GM23338 (cell line): ENCODE results near the gene CSPG5.

Experiments used
- CREB1 ChIP-seq: fragments of 250-450 bp; sonication (Bioruptor Pico); IDR thresholded peaks from 2 replicates; pipeline ENCODE4 v1.5.0; 2020; ENCODE audit warnings: low read depth, mild to moderate bottlenecking, moderate library complexity
- EZH2 ChIP-seq: fragments of 200-600 bp; sonication (generic); IDR thresholded peaks from one replicate; pipeline ENCODE4 v1.8.0; 2017; ENCODE audit warnings: antibody characterized with exemption, mild to moderate bottlenecking, low read depth; ENCODE audit not compliant: unreplicated experiment
- EZH2phosphoT487 ChIP-seq: fragments of 200-600 bp; sonication (generic); IDR thresholded peaks from one replicate; pipeline ENCODE4 v1.8.1; 2018; ENCODE audit warnings: antibody characterized with exemption; ENCODE audit not compliant: unreplicated experiment
- POLR2AphosphoS5 ChIP-seq: IDR thresholded peaks from 2 replicates; pipeline ENCODE4 v1.6.1; 2016; ENCODE audit warnings: antibody characterized with exemption, low read depth
- STAT1 ChIP-seq: IDR thresholded peaks from one replicate; pipeline ENCODE4 v1.6.1; 2016; ENCODE audit warnings: antibody characterized with exemption; ENCODE audit not compliant: unreplicated experiment
- ZNF114 ChIP-seq: fragments of 250-450 bp; sonication (Bioruptor Pico); IDR thresholded peaks from 2 replicates; pipeline ENCODE4 v1.5.0; 2020; ENCODE audit warnings: mild to moderate bottlenecking, moderate library complexity
- ZNF331 ChIP-seq: fragments of 250-450 bp; sonication (Bioruptor Pico); IDR thresholded peaks from 2 replicates; pipeline ENCODE4 v1.5.0; 2020; ENCODE audit warnings: low read depth, mild to moderate bottlenecking, moderate library complexity
- TF ChIP-seq, protein P1 (sequence below), 2 experiments: fragments of 200-600 bp in 1 of 2; sonication (generic) in 1 of 2; conservative IDR thresholded peaks; 2 replicates each; pipeline versions ENCODE4 v1.5.1 to v1.6.1; 2016 to 2017; ENCODE audit warnings: antibody characterized with exemption in 2 of 2, low read depth in 2 of 2, mild to moderate bottlenecking in 2 of 2, moderate library complexity in 1 of 2
- TF ChIP-seq, protein P2 (sequence below): IDR thresholded peaks from 2 replicates; pipeline ENCODE4 v1.6.1; 2016; ENCODE audit warnings: antibody characterized with exemption
- TF ChIP-seq, protein P3 (sequence below): IDR thresholded peaks from one replicate; pipeline ENCODE4 v1.6.1; 2018; ENCODE audit warnings: antibody characterized with exemption; ENCODE audit not compliant: unreplicated experiment

DNA sequence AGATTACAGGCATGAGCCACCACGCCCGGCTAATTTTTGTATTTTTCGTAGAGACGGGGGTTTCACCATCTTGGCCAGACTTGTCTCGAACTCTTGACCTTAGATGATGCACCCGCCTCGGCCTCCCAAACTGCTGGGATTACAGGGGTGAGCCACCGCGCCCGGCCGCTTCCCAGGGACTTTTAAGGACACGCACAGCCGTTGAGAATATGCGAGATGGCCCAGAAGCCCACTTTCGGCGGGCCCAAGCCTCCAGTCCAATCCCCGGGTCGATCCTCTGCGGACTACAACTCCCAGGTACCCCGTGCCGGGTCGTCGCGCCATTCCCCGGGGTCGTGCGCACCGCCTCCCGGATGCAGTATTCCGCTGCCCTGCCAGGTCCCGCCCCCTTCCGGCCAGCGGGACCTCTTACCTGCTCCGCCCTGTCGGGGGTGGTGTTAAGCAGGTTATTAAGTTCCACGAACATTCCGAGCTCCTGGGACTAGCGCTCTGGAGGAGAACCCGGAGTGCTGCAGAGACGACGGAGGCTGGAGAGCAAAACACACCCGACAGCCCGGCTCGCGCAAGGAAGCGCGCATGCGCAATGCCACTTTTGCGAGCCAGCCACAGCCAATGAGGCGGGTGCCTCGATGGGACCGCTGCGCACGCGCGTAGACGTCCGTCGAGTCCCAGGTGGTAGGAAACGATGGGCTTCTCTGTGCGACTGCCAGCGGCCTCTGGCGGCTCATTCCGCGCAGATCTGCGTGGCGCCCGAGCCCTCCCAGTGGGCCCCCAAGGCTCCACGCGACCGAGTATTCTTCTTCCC is 65.3 kb downstream of the CSPG5 start, which contains the start of gene ELP6:
- TF ChIP-seq, protein P1, sequence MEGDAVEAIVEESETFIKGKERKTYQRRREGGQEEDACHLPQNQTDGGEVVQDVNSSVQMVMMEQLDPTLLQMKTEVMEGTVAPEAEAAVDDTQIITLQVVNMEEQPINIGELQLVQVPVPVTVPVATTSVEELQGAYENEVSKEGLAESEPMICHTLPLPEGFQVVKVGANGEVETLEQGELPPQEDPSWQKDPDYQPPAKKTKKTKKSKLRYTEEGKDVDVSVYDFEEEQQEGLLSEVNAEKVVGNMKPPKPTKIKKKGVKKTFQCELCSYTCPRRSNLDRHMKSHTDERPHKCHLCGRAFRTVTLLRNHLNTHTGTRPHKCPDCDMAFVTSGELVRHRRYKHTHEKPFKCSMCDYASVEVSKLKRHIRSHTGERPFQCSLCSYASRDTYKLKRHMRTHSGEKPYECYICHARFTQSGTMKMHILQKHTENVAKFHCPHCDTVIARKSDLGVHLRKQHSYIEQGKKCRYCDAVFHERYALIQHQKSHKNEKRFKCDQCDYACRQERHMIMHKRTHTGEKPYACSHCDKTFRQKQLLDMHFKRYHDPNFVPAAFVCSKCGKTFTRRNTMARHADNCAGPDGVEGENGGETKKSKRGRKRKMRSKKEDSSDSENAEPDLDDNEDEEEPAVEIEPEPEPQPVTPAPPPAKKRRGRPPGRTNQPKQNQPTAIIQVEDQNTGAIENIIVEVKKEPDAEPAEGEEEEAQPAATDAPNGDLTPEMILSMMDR (conservative IDR thresholded peaks at IDR 0.05; ENCODE audit: low read depth in 2 of 2), result peak; percentile 46 to 84; a peak in 3 of 4 replicates
- TF ChIP-seq, protein P2, sequence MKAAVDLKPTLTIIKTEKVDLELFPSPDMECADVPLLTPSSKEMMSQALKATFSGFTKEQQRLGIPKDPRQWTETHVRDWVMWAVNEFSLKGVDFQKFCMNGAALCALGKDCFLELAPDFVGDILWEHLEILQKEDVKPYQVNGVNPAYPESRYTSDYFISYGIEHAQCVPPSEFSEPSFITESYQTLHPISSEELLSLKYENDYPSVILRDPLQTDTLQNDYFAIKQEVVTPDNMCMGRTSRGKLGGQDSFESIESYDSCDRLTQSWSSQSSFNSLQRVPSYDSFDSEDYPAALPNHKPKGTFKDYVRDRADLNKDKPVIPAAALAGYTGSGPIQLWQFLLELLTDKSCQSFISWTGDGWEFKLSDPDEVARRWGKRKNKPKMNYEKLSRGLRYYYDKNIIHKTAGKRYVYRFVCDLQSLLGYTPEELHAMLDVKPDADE, result peak; percentile 94
- peak; percentile 86 for TF ChIP-seq POLR2AphosphoS5
- TF ChIP-seq EZH2phosphoT487, result no peak
- TF ChIP-seq EZH2, result no peak
- TF ChIP-seq, protein P3, sequence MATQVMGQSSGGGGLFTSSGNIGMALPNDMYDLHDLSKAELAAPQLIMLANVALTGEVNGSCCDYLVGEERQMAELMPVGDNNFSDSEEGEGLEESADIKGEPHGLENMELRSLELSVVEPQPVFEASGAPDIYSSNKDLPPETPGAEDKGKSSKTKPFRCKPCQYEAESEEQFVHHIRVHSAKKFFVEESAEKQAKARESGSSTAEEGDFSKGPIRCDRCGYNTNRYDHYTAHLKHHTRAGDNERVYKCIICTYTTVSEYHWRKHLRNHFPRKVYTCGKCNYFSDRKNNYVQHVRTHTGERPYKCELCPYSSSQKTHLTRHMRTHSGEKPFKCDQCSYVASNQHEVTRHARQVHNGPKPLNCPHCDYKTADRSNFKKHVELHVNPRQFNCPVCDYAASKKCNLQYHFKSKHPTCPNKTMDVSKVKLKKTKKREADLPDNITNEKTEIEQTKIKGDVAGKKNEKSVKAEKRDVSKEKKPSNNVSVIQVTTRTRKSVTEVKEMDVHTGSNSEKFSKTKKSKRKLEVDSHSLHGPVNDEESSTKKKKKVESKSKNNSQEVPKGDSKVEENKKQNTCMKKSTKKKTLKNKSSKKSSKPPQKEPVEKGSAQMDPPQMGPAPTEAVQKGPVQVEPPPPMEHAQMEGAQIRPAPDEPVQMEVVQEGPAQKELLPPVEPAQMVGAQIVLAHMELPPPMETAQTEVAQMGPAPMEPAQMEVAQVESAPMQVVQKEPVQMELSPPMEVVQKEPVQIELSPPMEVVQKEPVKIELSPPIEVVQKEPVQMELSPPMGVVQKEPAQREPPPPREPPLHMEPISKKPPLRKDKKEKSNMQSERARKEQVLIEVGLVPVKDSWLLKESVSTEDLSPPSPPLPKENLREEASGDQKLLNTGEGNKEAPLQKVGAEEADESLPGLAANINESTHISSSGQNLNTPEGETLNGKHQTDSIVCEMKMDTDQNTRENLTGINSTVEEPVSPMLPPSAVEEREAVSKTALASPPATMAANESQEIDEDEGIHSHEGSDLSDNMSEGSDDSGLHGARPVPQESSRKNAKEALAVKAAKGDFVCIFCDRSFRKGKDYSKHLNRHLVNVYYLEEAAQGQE, result peak; percentile 5
- no peak for TF ChIP-seq ZNF331 (CRISPR knock-in tag)
- no peak for TF ChIP-seq ZNF114
- TF ChIP-seq CREB1 (CRISPR knock-in tag), result peak; percentile 78
- no peak for TF ChIP-seq STAT1
